ENCODE results near the gene DPP4. TPM values are rescaled to one million over a fixed set of nuclear protein-coding genes. Genes with fewer than 3 reads are reported as not detected.

Gene DPP4
- total and polyA plus RNA-seq, 2 of the 4 experiments (the other 2 are of a cell fraction), result 13.2 to 19.0 TPM

DNA sequence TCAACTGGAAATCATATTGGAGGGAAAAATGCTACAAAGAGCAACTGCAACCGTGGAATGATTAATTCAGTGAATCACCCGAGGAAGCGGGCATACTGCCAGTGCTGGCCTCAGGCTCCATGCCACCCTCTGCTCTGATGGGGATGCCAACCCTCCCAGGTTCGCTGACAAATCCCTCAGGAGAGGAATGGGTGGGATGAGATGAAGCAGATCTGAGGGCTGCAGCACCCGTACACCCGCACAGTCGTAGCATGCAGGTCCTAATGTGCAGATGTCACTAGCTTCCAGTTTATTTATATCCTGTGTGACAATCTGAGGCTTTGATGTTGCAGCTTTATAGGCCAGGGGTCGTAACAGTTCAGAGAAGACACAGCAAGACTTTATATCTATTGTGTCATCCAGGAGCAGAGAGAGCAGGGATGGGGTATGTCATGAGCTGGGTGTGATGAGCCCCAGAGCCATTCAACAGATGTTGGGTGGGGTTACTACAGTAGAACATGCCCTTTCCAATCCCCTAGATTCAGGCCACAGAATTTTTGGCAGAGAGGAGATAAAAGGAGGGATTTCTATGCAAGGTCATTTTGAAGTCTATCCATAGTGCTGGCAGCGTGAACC is 44.6 kb downstream of the DPP4 start (continued):
- TF ChIP-seq POLR2A (IDR thresholded peaks at IDR 0.05; ENCODE audit: low read depth, low read length) (no peak), RCOR1 (IDR thresholded peaks at IDR 0.05; ENCODE audit: insufficient replicate concordance, low read length) (no peak)
- TF ChIP-seq, protein P1, sequence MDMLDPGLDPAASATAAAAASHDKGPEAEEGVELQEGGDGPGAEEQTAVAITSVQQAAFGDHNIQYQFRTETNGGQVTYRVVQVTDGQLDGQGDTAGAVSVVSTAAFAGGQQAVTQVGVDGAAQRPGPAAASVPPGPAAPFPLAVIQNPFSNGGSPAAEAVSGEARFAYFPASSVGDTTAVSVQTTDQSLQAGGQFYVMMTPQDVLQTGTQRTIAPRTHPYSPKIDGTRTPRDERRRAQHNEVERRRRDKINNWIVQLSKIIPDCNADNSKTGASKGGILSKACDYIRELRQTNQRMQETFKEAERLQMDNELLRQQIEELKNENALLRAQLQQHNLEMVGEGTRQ (IDR thresholded peaks at IDR 0.05; ENCODE audit: low read depth, low read length), result no peak

DNA sequence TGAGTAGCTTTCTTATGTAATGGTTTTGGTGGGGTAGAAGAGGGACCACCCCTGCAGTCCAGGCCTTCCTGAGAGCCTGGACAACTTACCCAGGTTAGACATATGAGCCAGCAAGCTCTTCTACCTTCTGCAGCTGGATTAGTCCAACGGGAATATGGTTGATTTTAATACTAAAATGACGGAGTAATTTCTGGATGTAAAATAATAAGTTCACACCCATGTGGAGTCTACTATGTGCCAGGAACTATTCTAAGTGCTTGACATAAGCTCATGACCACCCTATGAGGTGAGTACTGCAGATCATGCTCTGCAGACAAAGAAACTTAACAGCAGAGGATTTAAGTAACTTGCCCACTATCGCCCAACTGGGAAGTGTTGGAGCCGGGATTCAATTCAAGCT is 45.5 kb downstream of the DPP4 start:
- Histone ChIP-seq H2AK9ac (replicated peaks; ENCODE audit: low read depth, low read length, poor library complexity) (no peak overlapping the region), H2BK20ac (ENCODE audit: low read depth, low read length) (no peak overlapping the region), H3K9ac (ENCODE audit: low read depth, low read length) (no peak overlapping the region), H4K5ac (ENCODE audit: low read depth, low read length) (no peak overlapping the region), H3K4me1 (ENCODE audit: control insufficient read depth, insufficient read depth, low read length) (peaks cover 20% of the 10 kb centered on the region), H3K56ac (ENCODE audit: extremely low read depth, insufficient read depth, low read length) (no peak overlapping the region), H3K36me3 (ENCODE audit: control insufficient read depth, insufficient read depth, low read length) (peaks cover 15% of the 10 kb centered on the region), H3K9me3 (ENCODE audit: control insufficient read depth, insufficient read depth, low read length) (no peaks in the 10 kb centered on the region), H3K18ac (ENCODE audit: low read depth, low read length) (no peak overlapping the region), H3K23ac (ENCODE audit: low read depth, low read length) (no peak overlapping the region), H3K27ac (ENCODE audit: insufficient read depth, low read length) (no peak overlapping the region), H4K20me1 (ENCODE audit: insufficient read depth, low read length) (peaks cover 4% of the 10 kb centered on the region; the same call in 1 of the 2 replicates), H2AK5ac (ENCODE audit: low read depth, low read length) (no peak overlapping the region), H3K4me3 (ENCODE audit: insufficient read depth, low read depth, low read length) (no peak overlapping the region), H4K91ac (ENCODE audit: insufficient read depth, low read depth, low read length) (no peak overlapping the region), H3K79me1 (ENCODE audit: low read depth in 1 of 2, low read length in 2 of 2) (no peaks in the 10 kb centered on the region), H2BK5ac (ENCODE audit: low read depth, low read length, poor library complexity, severe bottlenecking) (no peak overlapping the region), H3K4me2 (ENCODE audit: low read depth, low read length) (no peak overlapping the region), H3K4ac (ENCODE audit: low read depth, low read length) (no peak overlapping the region), H2BK120ac (ENCODE audit: low read depth, low read length) (no peak overlapping the region), H3K9me1 (ENCODE audit: insufficient read depth, low read length) (peaks cover 12% of the 10 kb centered on the region), H2AFZ (replicated peaks; ENCODE audit: low read length, poor library complexity) (no peak overlapping the region), H3K14ac (replicated peaks; ENCODE audit: low read depth, low read length) (no peak overlapping the region), H4K8ac (ENCODE audit: low read depth in 2 of 2, low read length in 2 of 2) (no peak overlapping the region), H3K27me3 (ENCODE audit: control insufficient read depth, insufficient read depth, low read length) (no peaks in the 10 kb centered on the region), H2BK15ac (ENCODE audit: low read depth, low read length) (no peak overlapping the region)
- intact Hi-C loops (cut with micrococcal nuclease), result loop anchor here (5.0 kb wide), 2 partner anchors 44 to 94 kb away; partner anchors contain the start of gene DPP4
- ATAC-seq (ENCODE audit: low read depth) (no peak), DNase-seq (no peak)
- TF ChIP-seq MAFK (IDR thresholded peaks at IDR 0.05; ENCODE audit: low read depth, low read length), result no peak
- TF ChIP-seq CEBPB (IDR thresholded peaks at IDR 0.05; ENCODE audit: low read depth, low read length), result no peak
- TF ChIP-seq RCOR1 (IDR thresholded peaks at IDR 0.05; ENCODE audit: insufficient replicate concordance, low read length), result no peak
- TF ChIP-seq CHD1 (IDR thresholded peaks at IDR 0.05; ENCODE audit: low read depth, low read length), result no peak
- TF ChIP-seq SMC3 (IDR thresholded peaks at IDR 0.05; ENCODE audit: low read depth, low read length), result no peak
- dilution Hi-C loops (cut with HindIII; ENCODE audit: low sequenced_read_pairs, unreplicated experiment), result no loop called here
- no CpG with 5 or more reads among the region's 4 CpGs for WGBS, 2 experiments (ENCODE audit: extremely low coverage in 2 of 2, insufficient read length in 1 of 2)
- POLR2A ChIA-PET (ENCODE audit: unreplicated experiment), result no interaction called here
- BruUV-seq (replicated peaks), result no TSS peak
- CTCF ChIA-PET, result no interaction called here
- in situ Hi-C loops (cut with MboI; ENCODE audit: low sequenced_read_pairs), result no loop called here
